CD4-positive, alpha-beta T cell treated with Interleukin-2 at 100 ng/mL for 4 hours (primary cell): ENCODE results near the gene ARHGAP42.
"Not testable (repeated sequence)": the region's sequence is repeated elsewhere in the genome, so short reads cannot be mapped to it uniquely, and the experiment has no call there.

ENCODE experiments used
- DNase-seq: peaks from one replicate; pipeline ENCODE4 v3.0.0-alpha.2; 2020; ENCODE audit warnings: low spot score

The ARHGAP42 gene

GRCh38 chr11:100726680-100727079 is 39.6 kb downstream of the ARHGAP42 start:
- DNase-seq, result no peak

GRCh38 chr11:100727410-100727809 is 40.3 kb downstream of the ARHGAP42 start:
- DNase-seq, result no peak

GRCh38 chr11:100730266-100730665 is 43.2 kb downstream of the ARHGAP42 start:
- no peak for DNase-seq

- DNase-seq, result no peak
Measured at GRCh38 chr11:100731471-100731870, 44.4 kb downstream of the ARHGAP42 start.

GRCh38 chr11:100732949-100733348 is 45.9 kb downstream of the ARHGAP42 start:
- no peak for DNase-seq

GRCh38 chr11:100734743-100735527 is 47.8 kb downstream of the ARHGAP42 start:
- DNase-seq, result no peak

- DNase-seq, result no peak
Measured at GRCh38 chr11:100735949-100736675, 49.0 kb downstream of the ARHGAP42 start.

- DNase-seq, result no peak
Measured at GRCh38 chr11:100738701-100739270, 51.7 kb downstream of the ARHGAP42 start.

- no peak for DNase-seq
Measured at GRCh38 chr11:100739666-100740065, 52.6 kb downstream of the ARHGAP42 start.

GRCh38 chr11:100740440-100740839 is 53.4 kb downstream of the ARHGAP42 start:
- no peak for DNase-seq

- no peak for DNase-seq
Measured at GRCh38 chr11:100741866-100742625, 55.0 kb downstream of the ARHGAP42 start.

- DNase-seq, result no peak
Measured at GRCh38 chr11:100746448-100746847, 59.4 kb downstream of the ARHGAP42 start.

- DNase-seq, result no peak
Measured at GRCh38 chr11:100748153-100748552, 61.1 kb downstream of the ARHGAP42 start.

GRCh38 chr11:100749887-100750565 is 62.9 kb downstream of the ARHGAP42 start:
- not testable (repeated sequence) for DNase-seq

GRCh38 chr11:100750566-100750891 is 63.4 kb downstream of the ARHGAP42 start:
- DNase-seq, result not testable (repeated sequence)

- DNase-seq, result no peak
Measured at GRCh38 chr11:100752371-100753171, 65.5 kb downstream of the ARHGAP42 start.

GRCh38 chr11:100753172-100753543 is 66.1 kb downstream of the ARHGAP42 start:
- DNase-seq, result no peak

- DNase-seq, result no peak
Measured at GRCh38 chr11:100753571-100753970, 66.5 kb downstream of the ARHGAP42 start.

GRCh38 chr11:100756559-100756958 is 69.5 kb downstream of the ARHGAP42 start:
- DNase-seq, result no peak

- no peak for DNase-seq
Measured at GRCh38 chr11:100757646-100758045, 70.6 kb downstream of the ARHGAP42 start.

GRCh38 chr11:100759106-100759505 is 72.0 kb downstream of the ARHGAP42 start:
- DNase-seq, result no peak
